Panc1 (cell line): ENCODE data around the gene RSPH1. TPM values are rescaled to one million over a fixed set of nuclear protein-coding genes. Genes with fewer than 3 reads are reported as not detected.

Source experiments
- ATAC-seq: fragments of 200-7000 bp; cut with Tn5 transposase; 2 replicates; pipeline ENCODE4 v1.9.1; 2020; ENCODE audit warnings: mild to moderate bottlenecking, moderate library complexity
- BruUV-seq: library from RNA; stranded (reverse); fragments of 400-500 nt; replicated peaks from 2 replicates; lab custom pipeline; 2021; lab: Mats Ljungman, UMichigan
- CTCF ChIA-PET: fragments of 300-600 bp; sonication (Branson Sonifier 250); formaldehyde crosslinking; loops from one replicate; lab custom pipeline; 2022; ENCODE audit warnings: antibody characterized with exemption; lab: Charles Lee
- POLR2A ChIA-PET: fragments of 300-600 bp; sonication (Branson Sonifier 250); formaldehyde crosslinking; loops from one replicate; lab custom pipeline; 2022; ENCODE audit warnings: antibody characterized with exemption; lab: Charles Lee
- DNase-seq: peaks from one replicate; pipeline ENCODE4 v3.0.0-alpha.2; 2010; ENCODE audit warnings: low read depth, low spot score
- H3K27ac ChIP-seq: 2 replicates; pipeline ENCODE4 v1.5.1; 2011; ENCODE audit warnings: mild to moderate bottlenecking, low read length, inconsistent platforms
- H3K27me3 ChIP-seq: fragments of 200-500 bp; sonication (Bioruptor generic); 2 replicates; pipeline ENCODE4 v1.6.0; 2014; ENCODE audit warnings: low read length, inconsistent platforms; ENCODE audit not compliant: control insufficient read depth, insufficient read depth
- H3K36me3 ChIP-seq: fragments of 200-500 bp; sonication (Bioruptor generic); 2 replicates; pipeline ENCODE4 v1.5.1; 2014; ENCODE audit warnings: inconsistent platforms, mild to moderate bottlenecking, low read length, moderate library complexity; ENCODE audit not compliant: control insufficient read depth, insufficient read depth
- H3K4me1 ChIP-seq: 2 replicates; pipeline ENCODE4 v1.5.1; 2011; ENCODE audit warnings: inconsistent platforms, mild to moderate bottlenecking, low read length, moderate library complexity; ENCODE audit not compliant: control insufficient read depth, insufficient read depth
- H3K4me3 ChIP-seq, 2 experiments: 2 replicates each; pipeline ENCODE4 v1.5.1; 2011 to 2012; ENCODE audit warnings: low read depth in 2 of 2, low read length in 2 of 2, mild to moderate bottlenecking in 2 of 2, inconsistent platforms in 1 of 2, moderate library complexity in 1 of 2
- H3K9me3 ChIP-seq: fragments of 200-500 bp; sonication (Bioruptor generic); 2 replicates; pipeline ENCODE4 v1.5.1; 2014; ENCODE audit warnings: low read depth, mild to moderate bottlenecking, inconsistent platforms, low read length, moderate library complexity; ENCODE audit not compliant: control insufficient read depth, insufficient read depth
- CTCF ChIP-seq: fragments of 450-650 bp; IDR thresholded peaks from 2 replicates; pipeline ENCODE4 v1.5.1; 2017; ENCODE audit warnings: mild to moderate bottlenecking
- POLR2AphosphoS5 ChIP-seq: IDR thresholded peaks from 2 replicates; pipeline ENCODE4 v1.6.1; 2012; ENCODE audit warnings: mild to moderate bottlenecking, low read depth, low read length, moderate library complexity
- REST ChIP-seq, 2 experiments: IDR thresholded peaks; 2 replicates each; pipeline ENCODE4 v1.6.1; 2011 to 2012; ENCODE audit warnings: low read depth in 2 of 2, control low read depth in 1 of 2, low read length in 1 of 2, mild to moderate bottlenecking in 1 of 2, moderate library complexity in 1 of 2; ENCODE audit not compliant: insufficient read depth in 1 of 2
- SIN3A ChIP-seq: IDR thresholded peaks from 2 replicates; pipeline ENCODE4 v1.6.1; 2012; ENCODE audit warnings: low read depth, mild to moderate bottlenecking, low read length, moderate library complexity, borderline replicate concordance; ENCODE audit not compliant: insufficient read depth
- TCF7L2 ChIP-seq: IDR thresholded peaks from 2 replicates; pipeline ENCODE4 v1.6.1; 2011; ENCODE audit warnings: mild to moderate bottlenecking, low read depth, low read length, inconsistent platforms
- in situ Hi-C: cut with HindIII; loops from 2 replicates; pipeline ENCODE4 v1.10.0; 2016; ENCODE audit warnings: low sequenced_read_pairs, low pct_unique_long_range_greater_than_20kb
- intact Hi-C: fragments of 100-400 bp; cut with micrococcal nuclease; formaldehyde crosslinking; loops from one replicate; pipeline ENCODE4 v1.10.0; 2022; ENCODE audit not compliant: unreplicated experiment
- total RNA-seq: library from RNA; stranded (reverse); gene quantifications from one replicate; pipeline ENCODE4 v1.2.1, GENCODE V29; 2021; ENCODE audit not compliant: unreplicated experiment

The RSPH1 gene
- total RNA-seq, 1 experiment from 2014 or later: 0.46 TPM

GRCh38 chr21:42478504-42478903 lies 17.5 kb downstream of the RSPH1 start:
- TF ChIP-seq POLR2AphosphoS5 (no peak), SIN3A (no peak), CTCF (no peak), REST (IDR thresholded peaks at IDR 0.05; ENCODE audit: insufficient read depth in 1 of 2, low read depth in 2 of 2, low read length in 1 of 2) (no peak), TCF7L2 (no peak)
- no peak overlapping the region for H3K27ac ChIP-seq
- H3K36me3 ChIP-seq: no peaks in the 10 kb centered on the region
- BruUV-seq: no TSS peak
- in situ Hi-C loops: no loop called here
- H3K27me3 ChIP-seq: no peaks in the 10 kb centered on the region
- no peak for DNase-seq
- ATAC-seq: no peak
- ChIA-PET POLR2A (interaction anchor here (0.6 kb wide), 1 partner anchor 510 kb away, joined by 4 read pairs; no protein-coding TSS in a partner anchor), CTCF (no interaction called here)
- H3K4me3 ChIP-seq: no peak overlapping the region
- intact Hi-C loops: no loop called here
- H3K4me1 ChIP-seq: no peaks in the 10 kb centered on the region
- H3K9me3 ChIP-seq: no peaks in the 10 kb centered on the region

GRCh38 chr21:42476388-42477331 lies 19.4 kb downstream of the RSPH1 start:
- in situ Hi-C loops: no loop called here
- CTCF ChIA-PET: no interaction called here
- intact Hi-C loops: no loop called here
- TF ChIP-seq SIN3A (no peak), REST (IDR thresholded peaks at IDR 0.05; ENCODE audit: insufficient read depth in 1 of 2, low read depth in 2 of 2, low read length in 1 of 2) (no peak), POLR2AphosphoS5 (no peak), CTCF (no peak), TCF7L2 (no peak)
- POLR2A ChIA-PET: no interaction called here
- H3K27me3 ChIP-seq: no peaks in the 10 kb centered on the region
- H3K9me3 ChIP-seq: no peaks in the 10 kb centered on the region
- ATAC-seq (no peak), DNase-seq (no peak)
- no TSS peak for BruUV-seq
- H3K4me1 ChIP-seq: no peaks in the 10 kb centered on the region
- H3K36me3 ChIP-seq: no peaks in the 10 kb centered on the region
- H3K4me3 ChIP-seq: no peak overlapping the region
- H3K27ac ChIP-seq: no peak overlapping the region
